Central memory CD4-positive, alpha-beta T cell (primary cell): Measurements from ENCODE around the gene HOXB2.
A peak's percentile ranks its signal among the peaks of the same experiment; 100 is the strongest.
"Not testable (repeated sequence)": the region's sequence is repeated elsewhere in the genome, so short reads cannot be mapped to it uniquely, and the experiment has no call there.

Experiments
- DNase-seq: peaks from one replicate; pipeline ENCODE4 v3.0.0; 2022

Gene HOXB2

DNA sequence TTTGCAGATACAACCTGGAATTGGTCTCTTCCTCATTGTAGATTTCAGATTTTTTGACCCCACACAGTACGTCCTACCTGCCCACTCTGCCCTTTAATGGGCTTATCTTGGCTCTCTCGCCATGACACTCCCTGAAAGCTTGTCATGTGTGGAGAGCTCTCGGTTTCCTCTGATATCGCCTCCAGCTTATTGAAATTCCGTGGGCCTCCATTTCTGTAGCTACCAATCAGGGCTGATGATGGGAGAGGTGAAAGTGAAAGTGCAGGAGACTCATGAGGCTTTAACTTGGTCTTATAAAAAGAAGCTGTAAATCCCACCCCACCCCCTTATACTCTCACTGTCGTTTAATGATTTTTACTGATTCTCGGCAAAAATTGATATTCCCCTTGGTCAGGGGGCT is 31.8 kb downstream of the HOXB2 start:
- DNase-seq = peak; percentile 27

DNA sequence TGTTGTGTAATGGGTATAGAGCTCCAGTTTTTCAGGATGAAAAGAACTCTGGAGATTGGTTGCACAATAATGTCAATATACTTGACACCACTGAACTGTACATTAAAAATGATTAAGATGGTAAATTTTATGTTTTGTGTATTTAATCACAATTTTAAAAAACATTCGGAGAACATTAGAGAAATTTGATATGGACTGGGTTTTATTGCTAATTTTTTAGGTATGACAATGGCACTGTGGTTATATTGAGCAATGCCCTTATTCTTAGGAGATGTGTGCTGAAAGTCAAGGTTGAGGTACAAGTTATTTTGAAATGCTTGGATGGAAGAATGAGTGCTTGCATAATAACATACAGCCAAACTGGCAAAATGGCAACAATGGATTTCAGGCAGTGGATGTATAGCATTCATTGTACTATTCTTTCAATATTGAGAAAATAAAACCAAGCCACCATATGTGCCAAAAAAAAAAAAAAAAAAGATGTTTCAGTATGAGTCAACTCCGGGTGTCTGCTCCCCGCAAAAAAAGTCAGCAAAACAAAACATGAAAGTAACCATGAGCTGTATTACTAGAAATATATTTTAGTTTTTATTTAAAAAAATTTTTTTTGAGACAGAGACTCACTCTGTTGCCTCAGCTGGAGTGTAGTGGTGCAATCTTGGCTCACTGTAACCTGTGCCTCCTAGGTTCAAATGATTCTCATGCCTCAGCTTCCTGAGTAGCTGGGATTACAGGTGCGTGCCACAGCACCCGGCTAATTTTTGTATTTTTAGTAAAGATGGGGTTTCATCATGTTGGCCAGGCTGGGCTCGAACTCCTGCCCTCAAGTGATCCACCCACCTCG is 33.9 kb downstream of the HOXB2 start:
- DNase-seq = peak; percentile 52

DNA sequence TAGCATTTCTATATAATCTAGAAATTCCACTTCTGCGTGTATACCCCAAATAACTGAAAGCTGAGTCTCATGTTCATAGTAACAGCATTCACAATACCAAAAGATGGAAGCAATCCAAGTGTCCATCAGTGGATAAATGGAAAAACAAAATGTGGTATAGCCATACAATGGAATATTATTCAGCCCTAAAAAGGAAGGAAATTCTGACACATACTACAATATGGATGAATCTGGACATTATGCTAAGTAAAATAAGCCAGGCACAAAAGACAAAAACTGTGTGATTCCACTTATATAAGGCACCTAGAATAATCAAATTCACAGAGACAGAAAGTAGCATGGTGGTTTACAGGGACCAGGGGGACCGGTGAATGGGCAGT is 34.5 kb downstream of the HOXB2 start:
- DNase-seq = no peak

DNA sequence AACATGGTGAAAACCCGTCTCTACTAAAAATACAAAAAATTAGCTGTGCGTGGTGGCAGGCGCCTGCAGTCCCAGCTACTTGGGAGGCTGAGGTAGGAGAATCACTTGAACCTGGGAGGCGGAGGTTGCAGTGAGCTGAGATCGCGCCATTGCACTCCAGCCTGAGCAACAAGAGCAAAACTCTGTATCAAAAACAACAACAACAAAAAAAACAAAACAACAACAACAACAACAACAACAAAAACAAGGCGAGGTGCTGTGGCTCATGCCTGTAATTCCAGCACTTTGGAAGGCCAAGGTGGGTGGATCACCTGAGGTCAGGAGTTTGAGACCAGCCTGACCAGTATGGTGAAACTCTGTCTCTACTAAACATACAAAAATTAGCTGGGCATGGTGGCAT is 35.2 kb downstream of the HOXB2 start:
- DNase-seq = not testable (repeated sequence)

DNA sequence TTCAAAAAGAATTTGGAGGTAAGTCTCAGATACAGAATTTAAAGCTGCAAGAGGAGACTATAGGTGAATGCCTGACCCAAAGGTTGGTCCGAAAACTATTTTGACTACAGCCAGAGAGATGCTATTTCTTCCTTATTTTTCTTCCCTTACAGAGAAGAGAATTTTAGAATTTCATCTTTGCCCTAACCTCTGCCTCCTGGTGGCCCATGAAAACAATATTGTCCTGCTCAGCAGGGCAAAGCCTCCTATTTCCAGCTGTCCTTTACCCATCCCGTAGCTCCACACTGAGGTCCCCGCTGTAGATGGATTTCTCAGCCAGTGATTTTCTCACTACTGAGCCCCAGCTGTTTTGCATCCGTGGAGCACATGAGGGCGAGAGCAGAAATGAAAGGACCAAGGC is 38.7 kb downstream of the HOXB2 start:
- DNase-seq = no peak

DNA sequence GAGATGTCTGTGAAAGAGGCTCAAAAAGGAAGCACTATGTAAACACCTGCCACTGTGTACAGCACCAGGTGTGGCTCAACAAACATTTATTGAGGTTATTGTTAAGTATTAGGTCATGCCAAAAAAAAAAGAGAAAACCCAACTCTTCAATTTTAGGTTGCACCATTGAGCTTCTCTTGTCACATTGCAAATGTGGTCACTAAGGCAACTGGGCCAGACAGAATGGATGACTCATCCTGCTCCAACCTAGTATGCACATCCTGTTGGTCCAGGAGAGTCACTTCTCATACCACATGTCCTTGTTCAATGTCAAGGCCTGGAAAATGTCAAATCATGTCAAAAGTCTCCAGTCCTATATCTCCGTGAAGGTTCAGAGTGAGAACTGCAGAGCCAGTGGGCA is 39.1 kb downstream of the HOXB2 start:
- peak; percentile 64 for DNase-seq

DNA sequence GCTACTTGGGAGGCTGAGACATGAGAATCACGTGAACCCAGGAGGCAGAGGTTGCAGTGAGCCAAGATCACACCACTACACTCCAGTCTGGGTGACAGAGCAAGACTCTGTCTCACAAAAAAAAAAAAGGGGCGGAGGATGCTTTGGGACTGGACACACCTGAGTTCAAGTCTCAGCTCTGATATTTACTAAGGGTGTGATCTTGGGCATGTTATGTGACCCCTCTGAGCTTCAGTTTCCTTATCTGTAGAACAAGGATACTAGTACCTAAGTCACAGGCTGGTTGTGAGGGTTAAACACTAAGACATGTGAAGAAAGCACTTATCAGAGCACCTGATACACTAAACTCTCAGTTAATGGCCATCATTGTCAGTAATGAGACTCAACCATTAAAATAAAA is 40.0 kb downstream of the HOXB2 start:
- no peak for DNase-seq

DNA sequence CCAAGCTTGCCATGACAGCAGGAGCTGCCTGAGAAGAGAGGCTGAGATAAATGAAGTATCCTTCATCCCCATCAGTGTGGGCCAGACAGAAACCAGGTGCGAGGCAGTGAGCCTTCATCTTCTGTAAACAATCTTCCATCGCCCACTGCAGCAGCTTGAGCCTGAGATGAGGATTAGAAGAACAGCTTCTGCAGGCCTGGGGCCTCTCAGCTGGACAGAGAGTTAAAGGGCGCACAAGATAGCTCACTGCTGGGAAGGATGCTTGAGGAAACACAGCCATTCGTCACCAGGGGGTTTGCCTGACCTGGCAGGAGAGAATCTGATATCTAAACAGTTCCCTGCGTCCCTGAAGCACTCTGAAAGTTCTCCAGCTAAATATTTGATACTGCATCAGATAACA is 41.2 kb downstream of the HOXB2 start:
- no peak for DNase-seq

DNA sequence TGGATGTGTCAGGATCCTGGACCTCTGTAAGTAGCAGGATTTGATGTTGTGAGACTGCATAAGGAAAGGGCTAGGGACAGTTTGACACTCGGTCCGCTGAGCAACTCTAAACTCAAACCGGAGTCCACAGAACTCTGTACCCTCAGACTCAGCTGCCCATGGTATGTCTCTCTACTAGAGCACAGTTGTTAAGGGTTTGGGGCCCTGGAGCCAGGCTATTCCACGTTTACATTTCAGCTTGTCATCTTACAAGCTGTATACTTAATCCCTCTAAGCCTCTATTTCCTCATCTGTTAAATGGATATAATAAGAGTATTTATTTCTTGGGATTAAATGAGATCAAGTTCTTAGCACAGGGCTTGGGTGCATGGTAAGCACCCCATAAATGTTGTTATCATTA is 42.0 kb downstream of the HOXB2 start:
- DNase-seq = no peak

DNA sequence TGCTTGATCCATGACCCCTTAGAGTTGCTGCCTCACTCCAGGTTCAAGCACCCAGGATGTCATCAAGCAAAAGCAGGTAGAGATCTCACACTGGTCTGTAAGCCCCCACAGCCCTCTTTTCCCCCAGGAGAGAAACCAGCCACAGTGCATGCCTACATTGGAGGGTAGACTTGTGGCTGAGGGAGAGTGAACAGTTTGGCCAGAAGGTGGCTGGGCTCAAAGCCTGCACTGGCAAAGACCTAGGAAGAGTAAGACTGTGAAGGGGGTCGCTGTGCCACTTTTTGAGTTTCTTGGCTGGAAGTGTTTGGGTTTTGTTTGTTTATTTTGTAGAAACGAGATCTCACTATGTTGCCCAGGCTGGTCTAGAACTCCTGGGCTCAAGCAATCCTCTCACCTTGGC is 42.6 kb downstream of the HOXB2 start:
- no peak for DNase-seq

DNA sequence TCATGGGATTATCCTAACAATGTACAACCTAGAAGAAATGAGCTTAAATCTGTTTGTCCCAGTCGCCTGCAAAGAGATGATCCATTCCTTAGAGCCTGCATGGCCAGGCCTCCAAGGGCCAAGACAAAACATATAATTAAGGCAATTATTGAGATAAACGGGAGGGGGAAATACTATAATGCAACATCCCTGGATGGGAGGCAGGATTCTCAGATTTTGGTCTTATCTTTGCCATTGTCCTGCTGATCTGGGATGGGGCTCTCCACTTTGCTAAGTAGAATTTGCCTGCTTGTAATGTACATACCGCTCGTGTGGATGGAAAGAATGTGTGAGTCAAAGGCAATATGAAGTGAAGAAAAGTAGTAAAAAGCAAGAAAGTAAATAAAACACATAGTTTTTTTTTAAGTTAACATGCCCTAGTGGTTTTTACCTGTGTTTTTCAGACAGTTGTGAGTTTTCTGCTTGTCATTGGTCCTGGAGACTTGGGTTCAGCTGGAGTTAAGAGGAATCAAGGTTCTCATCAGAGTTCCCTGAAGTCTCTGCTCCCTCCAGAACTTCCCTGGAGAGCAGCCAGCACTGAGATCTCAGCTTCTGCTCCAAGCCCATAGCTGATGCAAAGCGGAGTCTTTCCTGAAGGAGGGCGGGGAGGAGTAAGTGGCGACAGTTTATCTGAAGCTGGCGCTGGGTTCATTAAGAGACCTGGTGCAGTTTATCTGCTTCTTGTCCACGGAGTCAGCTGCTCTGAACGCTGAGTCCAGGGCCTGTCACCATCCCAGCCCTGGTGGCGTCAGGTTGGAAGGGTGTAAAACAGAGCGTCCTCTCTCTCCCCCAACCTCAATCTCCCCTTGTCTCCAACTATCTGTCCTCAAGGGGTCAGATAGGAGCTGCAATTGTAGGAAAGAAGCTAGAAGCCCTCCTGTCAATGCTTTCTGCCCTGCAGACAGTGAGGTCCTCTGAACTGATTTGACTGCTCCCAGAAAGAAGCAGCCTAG is 44.2 kb downstream of the HOXB2 start:
- DNase-seq = no peak

DNA sequence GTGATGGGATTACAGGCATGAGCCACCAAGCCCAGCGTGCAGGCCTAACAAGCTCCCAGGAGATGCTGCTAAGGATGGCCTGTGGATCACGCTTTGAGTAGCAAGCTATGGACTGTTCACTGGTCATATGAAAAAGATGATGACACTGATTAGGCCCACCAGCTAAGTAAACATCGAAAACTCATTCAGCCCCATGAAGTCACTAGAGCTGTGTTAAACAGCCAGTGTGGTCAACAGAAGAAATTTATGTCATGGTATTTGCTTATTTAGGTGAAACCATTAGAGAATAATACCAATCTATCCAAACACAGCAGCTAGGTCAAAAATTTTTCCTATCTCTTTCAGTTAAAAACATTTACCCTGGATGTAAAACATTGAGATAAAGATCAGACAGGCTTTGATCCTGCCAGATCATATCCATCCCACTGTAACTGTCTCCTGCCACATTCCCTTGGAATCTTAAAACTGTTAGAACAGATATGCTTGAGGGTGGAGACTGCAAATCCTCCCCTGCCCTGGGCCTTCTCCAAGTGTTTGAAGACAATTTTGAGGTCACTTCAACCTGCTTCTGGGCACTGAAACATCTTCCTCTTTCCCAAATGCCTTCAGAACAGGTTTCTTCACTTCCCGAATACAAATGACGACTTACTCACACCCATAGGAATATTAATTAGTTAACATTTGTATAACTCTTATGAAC is 45.0 kb downstream of the HOXB2 start:
- no peak for DNase-seq

DNA sequence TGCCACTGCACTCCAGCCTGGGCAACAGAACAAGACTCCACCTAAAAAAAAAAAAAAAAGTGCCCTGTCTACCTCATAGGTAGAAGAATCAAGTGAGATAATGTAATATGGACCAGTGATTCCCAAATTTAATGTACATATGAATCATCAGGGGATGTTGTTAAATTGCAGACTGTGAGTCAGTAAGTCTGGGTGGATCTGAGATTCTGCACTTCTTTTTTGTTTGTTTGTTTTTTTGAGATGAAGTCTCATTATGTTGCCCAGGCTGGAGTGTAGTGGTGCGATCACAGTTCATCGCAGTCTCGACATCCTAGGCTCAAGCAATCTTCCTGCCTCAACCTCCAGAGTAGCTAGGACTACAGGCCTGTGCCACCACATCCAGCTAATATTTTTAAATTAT is 45.7 kb downstream of the HOXB2 start:
- no peak for DNase-seq

DNA sequence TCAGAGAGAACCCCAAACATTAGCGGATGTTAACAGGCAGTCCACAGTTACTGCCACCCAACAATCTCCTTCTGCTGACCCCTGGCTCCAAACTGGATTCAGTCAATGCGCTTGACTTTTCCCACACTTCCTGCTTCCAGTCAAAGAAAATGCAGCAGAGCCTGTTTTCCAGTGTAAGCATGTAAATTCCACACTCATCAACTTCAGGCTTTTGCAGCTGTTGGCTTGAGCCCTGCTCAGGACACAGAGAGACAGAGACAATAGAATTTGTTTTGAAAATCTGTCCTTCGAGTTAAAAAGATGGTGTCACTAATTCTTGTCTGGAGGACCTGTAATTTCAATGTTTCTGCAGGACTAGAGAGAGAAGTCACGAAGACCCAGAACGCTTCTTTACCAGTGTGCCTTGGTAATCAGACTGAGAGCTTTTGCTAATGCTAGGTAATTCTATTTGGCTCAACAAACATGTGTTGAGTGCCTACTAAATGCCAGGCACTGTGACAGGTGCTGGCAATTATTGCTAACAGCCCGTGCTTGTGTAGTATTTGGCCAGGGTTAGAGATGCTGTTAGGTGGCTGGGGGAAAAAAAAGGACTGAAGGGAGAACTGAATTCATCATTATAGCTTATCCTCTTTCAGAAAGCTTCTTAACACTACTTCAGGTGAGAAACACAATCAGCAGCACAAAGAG is 46.6 kb downstream of the HOXB2 start:
- DNase-seq = no peak

DNA sequence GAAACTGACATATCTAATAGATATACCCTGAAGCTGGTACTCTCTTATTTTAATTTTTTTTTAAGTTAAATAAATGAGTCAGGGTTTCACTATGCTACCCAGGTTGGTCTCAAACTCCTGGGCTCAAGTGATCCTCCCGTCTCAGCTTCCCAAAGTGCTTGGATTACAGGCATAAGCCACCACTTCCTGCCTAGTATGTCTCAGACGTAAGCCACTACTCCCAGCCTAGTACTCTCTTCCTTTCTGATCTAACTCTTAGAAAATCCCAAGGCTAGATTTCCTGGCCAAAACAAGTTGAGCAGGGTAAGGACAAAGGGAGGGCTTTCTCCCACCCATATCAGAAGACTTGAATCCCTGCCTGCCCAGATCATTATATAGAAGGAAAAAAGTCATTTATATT is 47.8 kb downstream of the HOXB2 start:
- no peak for DNase-seq

DNA sequence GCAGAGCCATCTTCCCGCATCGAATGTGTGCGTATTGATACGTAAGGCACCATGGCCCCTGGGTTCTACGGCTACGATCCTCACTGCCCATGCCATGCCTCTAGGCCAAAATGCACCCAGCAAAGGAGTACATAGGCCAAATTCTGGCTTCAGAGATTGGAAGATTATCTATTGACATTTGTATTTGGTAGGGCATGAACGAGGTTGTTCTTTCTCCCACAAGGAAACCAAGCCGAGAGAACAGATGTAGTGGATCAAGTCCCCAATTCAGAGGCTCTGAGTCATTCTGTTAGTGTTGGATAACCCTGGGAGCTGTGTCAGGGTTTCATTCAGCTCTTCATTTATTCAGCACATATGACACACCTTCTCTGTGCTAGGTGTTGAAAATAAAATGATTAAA is 50.6 kb downstream of the HOXB2 start:
- no peak for DNase-seq
